Vagina (tissue), 2 donors: ENCODE data around the gene ANO1. TPM values are rescaled to one million over a fixed set of nuclear protein-coding genes. Genes with fewer than 3 reads are reported as not detected.
A peak's percentile ranks its signal among the peaks of the same experiment; 100 is the strongest.

Source experiments
- DNase-seq, 2 donors: peaks; one replicate each; pipeline ENCODE4 v3.0.0-alpha.2; 2017; ENCODE audit errors: extremely low spot score in 2 of 2
- H3K27ac ChIP-seq: fragments of 200-600 bp; sonication (generic); one replicate; pipeline ENCODE4 v1.5.1; 2019
- H3K27me3 ChIP-seq: fragments of 200-600 bp; sonication (generic); one replicate; pipeline ENCODE4 v1.5.1; 2019
- H3K36me3 ChIP-seq, 2 donors: fragments of 200-600 bp; sonication (generic); one replicate each; pipeline ENCODE4 v1.5.1; 2017 to 2019
- H3K4me1 ChIP-seq: fragments of 200-600 bp; sonication (generic); one replicate; pipeline ENCODE4 v1.5.1; 2019
- H3K4me3 ChIP-seq, 2 donors: fragments of 200-600 bp; sonication (generic); 1 replicate in 1 of 2; 2 replicates in 1 of 2; pipeline ENCODE4 v1.5.1; 2016 to 2019
- H3K9me3 ChIP-seq: fragments of 200-600 bp; sonication (generic); one replicate; pipeline ENCODE4 v1.5.1; 2019
- POLR2A ChIP-seq, 2 donors: fragments of 450-650 bp; IDR thresholded peaks; one replicate each; pipeline ENCODE4 v1.6.1; 2017; ENCODE audit warnings: antibody characterized with exemption in 2 of 2, mild to moderate bottlenecking in 2 of 2, moderate library complexity in 2 of 2
- POLR2AphosphoS5 ChIP-seq, 2 donors: sonication (generic); formaldehyde crosslinking; IDR thresholded peaks; one replicate each; pipeline ENCODE4 v1.9.0; 2017; ENCODE audit warnings: antibody characterized with exemption in 2 of 2, mild to moderate bottlenecking in 2 of 2, low read depth in 1 of 2; ENCODE audit not compliant: insufficient read depth in 1 of 2
- intact Hi-C: fragments of 100-400 bp; cut with DNase I; formaldehyde crosslinking; loops from one replicate; pipeline ENCODE4 v1.15.1; 2023
- total RNA-seq: library from RNA; depleted of rRNA; stranded (reverse); fragments of >200 nt; gene quantifications from one replicate; pipeline ENCODE4 v1.2.3, GENCODE V29; 2016
- TF ChIP-seq, protein P1 (sequence below), 3 experiments: fragments of 450-650 bp in 2 of 3; fragments of 200-600 bp in 1 of 3; sonication (generic) in 1 of 3; IDR thresholded peaks; one replicate each; pipeline ENCODE4 v1.5.1; 2017 to 2019; ENCODE audit warnings: antibody characterized with exemption in 3 of 3, mild to moderate bottlenecking in 2 of 3, moderate library complexity in 2 of 3

Gene ANO1
- total RNA-seq, 1 donor from 2014 or later = 40.8 TPM

DNA sequence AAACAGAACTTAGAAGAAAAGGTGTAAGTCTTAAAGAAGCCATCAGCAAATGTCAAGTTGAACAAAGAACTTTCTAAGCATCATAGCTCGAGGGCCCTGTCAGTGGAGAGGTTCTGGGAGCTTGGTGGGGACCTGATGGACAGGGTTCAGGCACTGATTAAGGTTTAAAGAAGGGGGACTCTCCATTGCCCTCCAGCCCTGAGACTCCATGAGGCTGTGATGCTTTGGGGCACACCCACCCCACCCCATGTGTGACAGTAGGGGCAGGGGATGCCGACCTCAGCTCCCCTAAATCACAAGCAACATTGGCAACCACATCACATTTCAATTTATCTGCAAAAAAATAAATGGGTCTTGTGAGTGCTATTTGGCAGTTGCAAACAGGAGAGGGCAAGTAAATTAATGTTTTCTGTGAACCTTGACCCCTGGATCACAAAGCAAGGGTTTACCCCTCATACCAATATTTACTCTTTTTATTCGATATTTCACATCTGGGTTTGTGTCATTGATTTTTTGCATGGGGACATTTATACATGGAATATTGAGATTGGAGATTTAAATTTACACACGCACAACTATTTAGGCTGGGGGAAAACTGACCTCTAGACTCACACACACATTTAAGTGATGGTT, 37.1 kb upstream of the ANO1 start:
- H3K27ac ChIP-seq = no peak overlapping the region
- no peaks in the 10 kb centered on the region for H3K27me3 ChIP-seq
- intact Hi-C loops = no loop called here
- peaks cover 7% of the 10 kb centered on the region for H3K9me3 ChIP-seq
- peak; percentile 32 to 34 for DNase-seq
- H3K4me1 ChIP-seq = no peaks in the 10 kb centered on the region
- TF ChIP-seq POLR2AphosphoS5 (IDR thresholded peaks at IDR 0.05; ENCODE audit: insufficient read depth in 1 of 2, low read depth in 1 of 2) (no peak), POLR2A (IDR thresholded peaks at IDR 0.05) (no peak)
- TF ChIP-seq, protein P1, sequence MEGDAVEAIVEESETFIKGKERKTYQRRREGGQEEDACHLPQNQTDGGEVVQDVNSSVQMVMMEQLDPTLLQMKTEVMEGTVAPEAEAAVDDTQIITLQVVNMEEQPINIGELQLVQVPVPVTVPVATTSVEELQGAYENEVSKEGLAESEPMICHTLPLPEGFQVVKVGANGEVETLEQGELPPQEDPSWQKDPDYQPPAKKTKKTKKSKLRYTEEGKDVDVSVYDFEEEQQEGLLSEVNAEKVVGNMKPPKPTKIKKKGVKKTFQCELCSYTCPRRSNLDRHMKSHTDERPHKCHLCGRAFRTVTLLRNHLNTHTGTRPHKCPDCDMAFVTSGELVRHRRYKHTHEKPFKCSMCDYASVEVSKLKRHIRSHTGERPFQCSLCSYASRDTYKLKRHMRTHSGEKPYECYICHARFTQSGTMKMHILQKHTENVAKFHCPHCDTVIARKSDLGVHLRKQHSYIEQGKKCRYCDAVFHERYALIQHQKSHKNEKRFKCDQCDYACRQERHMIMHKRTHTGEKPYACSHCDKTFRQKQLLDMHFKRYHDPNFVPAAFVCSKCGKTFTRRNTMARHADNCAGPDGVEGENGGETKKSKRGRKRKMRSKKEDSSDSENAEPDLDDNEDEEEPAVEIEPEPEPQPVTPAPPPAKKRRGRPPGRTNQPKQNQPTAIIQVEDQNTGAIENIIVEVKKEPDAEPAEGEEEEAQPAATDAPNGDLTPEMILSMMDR (IDR thresholded peaks at IDR 0.05) = no peak
- no peaks in the 10 kb centered on the region for H3K36me3 ChIP-seq
- no peak overlapping the region for H3K4me3 ChIP-seq

DNA sequence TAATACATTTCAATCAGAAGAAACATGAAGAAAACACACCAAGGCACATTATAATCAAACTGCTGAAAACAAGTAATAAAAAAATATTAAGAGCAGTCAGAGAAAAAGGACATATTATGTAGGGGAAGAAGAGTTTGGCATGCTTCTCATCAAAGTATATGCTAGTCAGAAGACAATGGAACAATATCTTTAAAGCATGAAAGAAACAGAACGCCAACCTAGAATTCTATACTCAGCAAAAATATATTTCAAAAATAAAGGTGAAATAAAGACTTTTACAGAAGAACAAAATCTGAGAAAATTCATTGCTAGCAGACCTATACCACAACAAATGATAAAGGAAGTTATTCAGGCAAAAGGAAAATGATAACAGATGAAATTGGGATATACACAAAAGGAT, 34.6 kb upstream of the ANO1 start:
- TF ChIP-seq, protein P1 (IDR thresholded peaks at IDR 0.05) = no peak
- Histone ChIP-seq H3K36me3 (no peaks in the 10 kb centered on the region), H3K4me3 (no peak overlapping the region), H3K9me3 (peaks cover 5% of the 10 kb centered on the region), H3K27ac (no peak overlapping the region), H3K4me1 (no peaks in the 10 kb centered on the region), H3K27me3 (no peaks in the 10 kb centered on the region)
- no peak for DNase-seq
- intact Hi-C loops = no loop called here

DNA sequence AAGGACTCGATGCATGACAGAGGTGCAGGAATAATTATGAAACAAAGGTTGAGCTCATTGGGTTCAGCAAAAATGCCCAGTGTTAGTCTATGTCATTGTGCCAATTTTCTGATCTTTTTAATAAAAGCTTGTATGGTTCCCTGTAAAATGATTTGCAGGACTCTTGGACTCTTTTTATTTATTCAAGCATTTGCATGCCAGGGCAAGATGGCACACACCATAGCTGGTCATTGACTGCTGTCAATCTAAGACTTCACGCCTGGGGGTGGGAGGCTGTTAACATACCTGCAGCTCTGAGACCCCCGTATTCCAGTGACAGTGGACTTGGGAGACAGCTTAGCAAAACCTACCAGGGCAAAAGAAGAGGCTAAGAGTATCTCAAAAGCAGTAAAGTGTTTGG, 32.0 kb upstream of the ANO1 start:
- no peak overlapping the region for H3K4me3 ChIP-seq
- intact Hi-C loops = no loop called here
- no peaks in the 10 kb centered on the region for H3K4me1 ChIP-seq
- H3K9me3 ChIP-seq = no peaks in the 10 kb centered on the region
- no peaks in the 10 kb centered on the region for H3K36me3 ChIP-seq
- no peaks in the 10 kb centered on the region for H3K27me3 ChIP-seq
- DNase-seq = peak in 1 of 2 donors; percentile 19
- TF ChIP-seq POLR2A (IDR thresholded peaks at IDR 0.05) = no peak
- no peak for TF ChIP-seq POLR2AphosphoS5 (IDR thresholded peaks at IDR 0.05; ENCODE audit: insufficient read depth in 1 of 2, low read depth in 1 of 2)
- TF ChIP-seq, protein P1 (IDR thresholded peaks at IDR 0.05) = no peak
- no peak overlapping the region for H3K27ac ChIP-seq

DNA sequence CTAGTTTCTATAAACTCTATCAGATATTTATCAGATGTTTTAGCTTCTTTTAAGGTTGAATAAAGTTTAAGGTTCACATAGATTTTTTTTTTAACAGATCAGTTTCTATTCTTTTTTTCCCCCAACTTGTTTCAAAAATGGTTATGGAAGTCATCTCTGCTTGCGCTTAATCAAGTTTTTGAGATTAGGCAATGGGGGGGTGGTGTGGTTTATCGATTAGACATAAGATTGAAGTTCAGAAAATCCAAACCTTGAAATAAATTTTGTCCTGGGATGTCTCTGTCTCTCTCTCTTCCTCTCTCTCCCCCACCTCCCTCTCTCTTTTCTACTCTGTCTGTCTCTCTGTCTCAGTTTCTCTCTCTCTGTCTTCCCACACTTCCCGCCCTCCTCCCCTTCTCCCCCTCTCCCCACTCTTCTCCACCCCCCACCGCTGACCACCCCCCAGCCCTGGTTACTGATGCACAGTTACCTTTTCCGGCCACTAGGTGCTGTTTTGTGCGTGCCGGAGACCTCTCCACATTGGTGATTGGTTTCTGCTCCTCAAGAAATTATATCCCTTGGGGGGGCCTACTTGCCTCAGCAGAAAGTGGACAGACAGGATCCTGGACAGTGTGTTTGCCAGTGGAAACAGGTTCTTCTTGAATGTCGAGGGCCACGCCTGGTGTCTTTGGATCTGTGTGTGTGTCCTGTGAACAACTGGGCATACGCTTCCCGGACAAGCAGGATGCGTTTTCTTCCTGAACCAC, 29.7 kb upstream of the ANO1 start:
- intact Hi-C loops = no loop called here
- peak; percentile 49 to 85 for DNase-seq
- no peak for TF ChIP-seq POLR2AphosphoS5 (IDR thresholded peaks at IDR 0.05; ENCODE audit: insufficient read depth in 1 of 2, low read depth in 1 of 2)
- no peak for TF ChIP-seq POLR2A (IDR thresholded peaks at IDR 0.05)
- TF ChIP-seq, protein P1 (IDR thresholded peaks at IDR 0.05) = no peak
- H3K9me3 ChIP-seq = no peaks in the 10 kb centered on the region
- no peaks in the 10 kb centered on the region for H3K27me3 ChIP-seq
- no peaks in the 10 kb centered on the region for H3K4me1 ChIP-seq
- no peak overlapping the region for H3K4me3 ChIP-seq
- no peak overlapping the region for H3K27ac ChIP-seq
- H3K36me3 ChIP-seq = no peaks in the 10 kb centered on the region

DNA sequence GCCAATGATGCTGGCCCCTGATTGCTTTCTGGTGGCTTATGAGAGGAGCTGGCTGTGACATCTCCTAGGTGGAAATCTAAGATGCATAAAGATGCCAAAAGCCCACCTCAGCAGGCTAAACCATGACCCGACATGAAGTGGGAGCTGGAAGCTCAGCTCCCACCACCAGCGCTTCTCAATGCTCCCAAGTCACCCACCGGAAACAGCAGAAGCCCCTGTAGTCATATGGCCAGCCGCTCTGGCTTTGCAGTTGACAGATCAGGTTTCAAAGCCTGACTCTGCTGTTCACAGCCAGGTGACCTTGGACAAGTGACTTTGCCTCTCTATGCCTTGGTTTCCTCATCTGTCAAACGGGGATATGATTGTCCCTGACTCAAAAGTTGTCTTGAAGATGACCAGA, 29.1 kb upstream of the ANO1 start:
- no peak overlapping the region for H3K4me3 ChIP-seq
- H3K4me1 ChIP-seq = no peaks in the 10 kb centered on the region
- no peak overlapping the region for H3K27ac ChIP-seq
- no peaks in the 10 kb centered on the region for H3K9me3 ChIP-seq
- H3K36me3 ChIP-seq = no peaks in the 10 kb centered on the region
- DNase-seq = peak; percentile 37 to 65
- H3K27me3 ChIP-seq = no peaks in the 10 kb centered on the region
- intact Hi-C loops = no loop called here
- TF ChIP-seq POLR2AphosphoS5 (IDR thresholded peaks at IDR 0.05; ENCODE audit: insufficient read depth in 1 of 2, low read depth in 1 of 2) (no peak), POLR2A (IDR thresholded peaks at IDR 0.05) (no peak)
- TF ChIP-seq, protein P1 (IDR thresholded peaks at IDR 0.05) = no peak
